ENCODE measurements around the gene SBF2.

- no peak for TF ChIP-seq CTCF (IDR thresholded peaks at IDR 0.05)
- TF ChIP-seq POLR2AphosphoS5 (IDR thresholded peaks at IDR 0.05): no peak
Observed at GRCh38 chr11:10324474-10324873, 30.5 kb upstream of the SBF2 start.
